Mesendoderm (in vitro differentiated cells): ENCODE data around the gene AKAP13.

ENCODE experiments used
- DNase-seq: peaks from one replicate; pipeline ENCODE4 v3.0.0; 2013
- H2AK5ac ChIP-seq: 2 replicates; pipeline ENCODE4 v1.6.1; 2013; ENCODE audit warnings: low read length, inconsistent platforms
- H2BK120ac ChIP-seq: 2 replicates; pipeline ENCODE4 v1.6.1; 2013; ENCODE audit warnings: low read depth, mild to moderate bottlenecking, low read length, moderate library complexity, mixed read lengths
- H2BK15ac ChIP-seq: replicated peaks from 2 replicates; pipeline ENCODE4 v1.6.1; 2013; ENCODE audit warnings: low read depth, mild to moderate bottlenecking, moderate library complexity
- H2BK5ac ChIP-seq: 2 replicates; pipeline ENCODE4 v1.6.1; 2013; ENCODE audit warnings: low read length, inconsistent platforms
- H3K18ac ChIP-seq: 2 replicates; pipeline ENCODE4 v1.6.1; 2013; ENCODE audit warnings: mild to moderate bottlenecking, low read length, mixed read lengths
- H3K23ac ChIP-seq: one replicate; pipeline ENCODE4 v1.6.1; 2013; ENCODE audit warnings: low read length
- H3K27ac ChIP-seq: 2 replicates; pipeline ENCODE4 v1.5.1; 2013; ENCODE audit warnings: low read depth, mild to moderate bottlenecking, inconsistent platforms, low read length, moderate library complexity
- H3K27me3 ChIP-seq: 2 replicates; pipeline ENCODE4 v1.6.1; 2013; ENCODE audit warnings: low read length, control low read depth, mild to moderate bottlenecking, inconsistent platforms; ENCODE audit not compliant: insufficient read depth, poor library complexity
- H3K36me3 ChIP-seq: 2 replicates; pipeline ENCODE4 v1.6.1; 2013; ENCODE audit warnings: low read length, inconsistent platforms; ENCODE audit not compliant: control insufficient read depth, insufficient read depth
- H3K4ac ChIP-seq: one replicate; pipeline ENCODE4 v1.6.1; 2013; ENCODE audit warnings: low read depth, mild to moderate bottlenecking, low read length, moderate library complexity
- H3K4me1 ChIP-seq: 2 replicates; pipeline ENCODE4 v1.6.1; 2013; ENCODE audit warnings: low read depth, low read length, inconsistent platforms; ENCODE audit not compliant: control insufficient read depth
- H3K4me2 ChIP-seq: 2 replicates; pipeline ENCODE4 v1.6.1; 2013; ENCODE audit warnings: low read length
- H3K4me3 ChIP-seq: 2 replicates; pipeline ENCODE4 v1.5.1; 2013; ENCODE audit warnings: mild to moderate bottlenecking, low read length
- H3K56ac ChIP-seq: one replicate; pipeline ENCODE4 v1.6.1; 2013; ENCODE audit warnings: low read length
- H3K79me1 ChIP-seq: 2 replicates; pipeline ENCODE4 v1.6.1; 2013; ENCODE audit warnings: low read length, inconsistent platforms
- H3K79me2 ChIP-seq: 2 replicates; pipeline ENCODE4 v1.6.1; 2013; ENCODE audit warnings: mild to moderate bottlenecking, low read length; ENCODE audit not compliant: control insufficient read depth, insufficient read depth
- H3K9ac ChIP-seq: 2 replicates; pipeline ENCODE4 v1.6.1; 2013; ENCODE audit warnings: low read length, inconsistent platforms
- H4K5ac ChIP-seq: one replicate; pipeline ENCODE4 v1.6.1; 2013; ENCODE audit warnings: low read length
- H4K8ac ChIP-seq: one replicate; pipeline ENCODE4 v1.6.1; 2013; ENCODE audit warnings: low read depth, mild to moderate bottlenecking, control low read depth, low read length, moderate library complexity
- WGBS: extraction: QIAGEN DNeasy Blood & Tissue Kit; methylation state at CpG from one replicate; pipeline ENCODE4 v1.1.7; 2013; ENCODE audit warnings: low lambda C conversion rate, missing lambda C conversion rate; ENCODE audit not compliant: insufficient coverage; ENCODE audit errors: extremely low coverage; 5-methylcytosine and 5-hydroxymethylcytosine counted together

Gene AKAP13

DNA sequence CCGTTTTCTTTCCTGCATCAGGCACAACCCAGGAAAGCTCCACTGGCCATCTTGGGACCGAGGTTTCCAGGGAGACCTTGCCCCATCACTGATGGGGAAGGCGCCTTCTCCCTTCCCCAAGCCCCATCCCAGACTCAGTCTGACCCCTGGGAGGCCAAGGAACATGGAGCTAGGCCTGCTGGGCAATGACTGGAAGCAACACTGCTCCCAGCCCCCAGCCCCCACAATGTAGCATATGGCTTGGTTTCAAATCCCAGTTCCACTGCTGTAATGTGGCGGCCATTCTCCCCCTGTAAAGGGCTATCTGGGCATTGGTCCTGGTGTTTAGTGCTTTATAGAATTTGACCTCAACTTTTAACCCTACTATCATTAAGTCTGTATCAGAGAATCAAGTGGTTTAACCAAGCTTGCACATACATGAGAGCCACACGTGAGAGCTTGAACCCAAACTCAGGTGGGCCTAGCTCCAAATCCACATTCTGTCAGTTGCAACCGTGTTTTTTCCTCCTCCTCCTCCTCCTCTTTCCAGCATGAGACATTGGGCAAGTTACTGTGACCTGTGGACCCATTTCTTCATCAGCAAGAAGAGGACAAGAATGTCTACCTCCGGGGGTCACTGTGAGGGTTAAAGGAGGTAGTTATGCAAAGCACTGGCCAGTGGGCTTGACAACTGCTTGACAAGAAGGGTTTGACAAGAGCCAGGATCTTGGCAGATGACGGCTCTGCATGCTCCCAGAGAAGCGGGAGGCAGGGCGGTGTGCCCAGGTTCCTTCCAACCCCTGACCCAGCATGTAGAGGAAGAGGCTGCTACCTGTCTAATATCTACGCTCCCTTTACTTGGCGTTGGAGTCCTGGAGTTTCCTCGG is 376.9 kb downstream of the AKAP13 start:
- no peak overlapping the region for H3K4ac ChIP-seq
- H3K18ac ChIP-seq: no peak overlapping the region
- H3K79me2 ChIP-seq: no peaks in the 10 kb centered on the region
- H3K9ac ChIP-seq: no peak overlapping the region
- H3K56ac ChIP-seq: no peak overlapping the region
- no peak overlapping the region for H4K5ac ChIP-seq
- no peaks in the 10 kb centered on the region for H3K79me1 ChIP-seq
- no peak overlapping the region for H3K4me3 ChIP-seq
- H2BK15ac ChIP-seq: no peak overlapping the region
- no peak overlapping the region for H3K27ac ChIP-seq
- no peak overlapping the region for H2AK5ac ChIP-seq
- no peaks in the 10 kb centered on the region for H3K4me1 ChIP-seq
- no peak overlapping the region for H4K8ac ChIP-seq
- no CpG with 5 or more reads among the region's 13 CpGs for WGBS
- H3K36me3 ChIP-seq: no peaks in the 10 kb centered on the region
- no peak overlapping the region for H2BK5ac ChIP-seq
- H3K23ac ChIP-seq: no peak overlapping the region
- no peak for DNase-seq
- no peak overlapping the region for H3K4me2 ChIP-seq
- H3K27me3 ChIP-seq: no peaks in the 10 kb centered on the region
- H2BK120ac ChIP-seq: no peak overlapping the region

DNA sequence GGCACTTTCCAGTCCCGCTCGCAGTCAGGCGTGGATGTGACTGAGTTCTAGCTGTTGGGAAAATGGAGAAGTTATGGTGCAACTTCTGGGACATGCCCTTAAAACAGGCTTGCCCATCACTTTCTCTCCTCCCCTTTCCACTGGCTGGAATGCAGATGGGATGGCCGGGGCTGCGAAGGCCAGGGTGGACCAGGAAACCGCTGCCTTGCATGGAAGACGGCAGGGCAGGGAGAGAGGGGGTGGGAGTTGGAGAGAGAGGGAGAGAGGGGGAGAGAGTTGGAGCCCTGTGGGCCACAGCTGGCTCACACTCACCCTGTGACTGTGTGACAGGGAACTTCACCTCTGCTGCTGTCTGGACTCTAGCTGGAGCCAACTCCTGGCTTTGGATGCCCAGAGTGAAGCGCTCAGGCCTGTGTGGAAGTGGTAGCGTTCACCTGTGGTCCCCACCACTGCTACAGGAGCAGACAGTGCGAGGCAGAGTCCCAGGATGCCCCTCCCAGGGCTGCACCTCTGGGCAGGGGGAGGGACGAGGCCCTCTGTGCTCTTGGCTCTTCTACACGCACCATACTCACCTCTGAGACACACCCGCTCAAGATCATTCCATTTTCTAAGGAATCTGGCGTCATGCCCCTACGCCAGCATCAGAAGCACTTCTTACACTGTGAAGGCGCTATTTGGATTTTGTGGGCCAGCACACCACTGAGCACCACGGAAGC is 377.7 kb downstream of the AKAP13 start:
- H3K9ac ChIP-seq: no peak overlapping the region
- DNase-seq: no peak
- H4K5ac ChIP-seq: no peak overlapping the region
- H3K4me3 ChIP-seq: no peak overlapping the region
- no peak overlapping the region for H3K4ac ChIP-seq
- H3K23ac ChIP-seq: no peak overlapping the region
- no peak overlapping the region for H4K8ac ChIP-seq
- H3K27ac ChIP-seq: no peak overlapping the region
- H3K4me1 ChIP-seq: no peaks in the 10 kb centered on the region
- no peak overlapping the region for H2AK5ac ChIP-seq
- no peak overlapping the region for H3K18ac ChIP-seq
- H2BK15ac ChIP-seq: no peak overlapping the region
- no peak overlapping the region for H2BK5ac ChIP-seq
- no peak overlapping the region for H2BK120ac ChIP-seq
- no CpG with 5 or more reads among the region's 17 CpGs for WGBS
- H3K4me2 ChIP-seq: no peak overlapping the region
- H3K27me3 ChIP-seq: no peaks in the 10 kb centered on the region
- no peaks in the 10 kb centered on the region for H3K79me2 ChIP-seq
- no peak overlapping the region for H3K56ac ChIP-seq
- no peaks in the 10 kb centered on the region for H3K36me3 ChIP-seq
- no peaks in the 10 kb centered on the region for H3K79me1 ChIP-seq

DNA sequence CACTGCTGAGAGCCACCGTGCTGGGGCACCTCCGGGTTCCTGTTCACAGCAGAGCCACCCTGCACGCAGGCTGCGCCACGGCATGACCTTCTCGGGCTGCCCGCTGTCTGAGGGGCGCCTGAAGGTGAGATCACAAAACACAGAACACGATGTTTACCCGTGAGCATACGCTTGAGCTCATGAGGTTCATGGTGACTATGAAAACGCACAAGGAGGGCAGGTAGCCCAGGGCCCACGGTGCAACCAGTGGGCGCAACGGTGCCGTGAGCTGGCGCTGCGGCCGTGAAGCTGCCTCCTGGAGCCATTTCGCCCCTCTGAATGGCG is 378.2 kb downstream of the AKAP13 start:
- Histone ChIP-seq H3K79me2 (no peaks in the 10 kb centered on the region), H3K56ac (no peak overlapping the region), H3K4me1 (no peaks in the 10 kb centered on the region), H2BK120ac (no peak overlapping the region), H3K36me3 (no peaks in the 10 kb centered on the region), H3K79me1 (no peaks in the 10 kb centered on the region), H2AK5ac (no peak overlapping the region), H3K18ac (no peak overlapping the region), H4K5ac (no peak overlapping the region), H3K9ac (no peak overlapping the region), H3K4ac (no peak overlapping the region), H2BK5ac (no peak overlapping the region), H3K23ac (no peak overlapping the region), H3K4me3 (no peak overlapping the region), H4K8ac (no peak overlapping the region), H2BK15ac (no peak overlapping the region), H3K27ac (no peak overlapping the region), H3K4me2 (no peak overlapping the region), H3K27me3 (no peaks in the 10 kb centered on the region)
- DNase-seq: no peak
- no CpG with 5 or more reads among the region's 21 CpGs for WGBS

DNA sequence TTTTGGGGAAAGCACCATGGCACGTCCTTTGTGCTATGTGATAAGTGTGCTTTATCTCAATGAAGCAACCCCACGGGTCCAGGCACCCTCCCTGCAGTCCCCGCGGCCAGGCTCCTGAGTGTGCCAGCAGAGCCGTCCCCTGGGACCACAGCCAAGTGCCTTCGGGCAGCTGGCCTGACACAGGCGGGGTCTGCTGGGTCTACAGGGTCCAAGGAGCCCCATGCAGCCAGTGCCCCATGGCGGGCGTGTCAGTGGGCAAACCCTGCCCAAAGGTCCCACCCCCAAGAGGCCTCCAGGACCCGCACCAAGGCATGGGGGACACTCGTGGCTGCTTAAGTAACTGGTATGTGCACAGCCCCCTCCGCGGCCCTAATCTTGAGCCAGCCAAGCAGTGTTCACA is 379.0 kb downstream of the AKAP13 start:
- Histone ChIP-seq H3K4me3 (no peak overlapping the region), H3K4me1 (no peaks in the 10 kb centered on the region), H3K27ac (no peak overlapping the region), H2BK120ac (no peak overlapping the region), H3K36me3 (no peaks in the 10 kb centered on the region), H2BK5ac (no peak overlapping the region), H3K79me2 (no peaks in the 10 kb centered on the region), H4K8ac (no peak overlapping the region), H3K23ac (no peak overlapping the region), H4K5ac (no peak overlapping the region), H3K27me3 (no peaks in the 10 kb centered on the region), H2BK15ac (no peak overlapping the region), H3K79me1 (peaks cover 2% of the 10 kb centered on the region), H3K56ac (no peak overlapping the region), H3K9ac (no peak overlapping the region), H3K4ac (no peak overlapping the region), H2AK5ac (no peak overlapping the region), H3K4me2 (no peak overlapping the region), H3K18ac (no peak overlapping the region)
- no CpG with 5 or more reads among the region's 13 CpGs for WGBS
- DNase-seq: no peak

DNA sequence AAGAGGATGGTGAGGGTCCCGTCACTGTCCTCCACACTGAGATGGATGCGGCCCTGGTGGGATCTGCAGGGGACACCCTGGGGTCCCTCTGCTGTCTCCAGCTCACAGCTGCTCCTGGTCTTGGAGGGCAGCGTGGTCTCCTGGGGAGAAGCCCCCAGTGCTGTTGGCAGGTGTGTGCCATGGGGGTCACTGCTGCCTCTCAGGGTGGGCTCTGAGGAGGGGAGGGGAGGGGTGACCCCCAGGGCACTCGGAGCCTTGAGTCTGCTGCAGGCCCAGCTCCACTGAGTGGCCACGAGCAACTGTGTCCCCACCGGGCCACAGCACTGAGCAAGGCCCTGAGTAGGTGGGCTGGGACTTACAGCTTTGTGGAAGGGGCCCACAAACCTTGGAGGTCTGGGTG is 379.6 kb downstream of the AKAP13 start:
- no peak overlapping the region for H4K5ac ChIP-seq
- no peak for DNase-seq
- no CpG with 5 or more reads among the region's 6 CpGs for WGBS

More for the DNA sequence above, 379.6 kb downstream of the AKAP13 start:
- no peak overlapping the region for H2BK15ac ChIP-seq
- H3K4me1 ChIP-seq: no peaks in the 10 kb centered on the region
- no peak overlapping the region for H3K4me2 ChIP-seq
- no peaks in the 10 kb centered on the region for H3K36me3 ChIP-seq
- H3K79me2 ChIP-seq: peaks cover 3% of the 10 kb centered on the region
- H3K79me1 ChIP-seq: peaks cover 7% of the 10 kb centered on the region
- H3K18ac ChIP-seq: no peak overlapping the region
- no peaks in the 10 kb centered on the region for H3K27me3 ChIP-seq
- H3K56ac ChIP-seq: no peak overlapping the region
- H3K23ac ChIP-seq: no peak overlapping the region
- H3K4me3 ChIP-seq: no peak overlapping the region
- H3K27ac ChIP-seq: no peak overlapping the region
- H3K9ac ChIP-seq: no peak overlapping the region
- no peak overlapping the region for H3K4ac ChIP-seq
- no peak overlapping the region for H2BK5ac ChIP-seq
- H2AK5ac ChIP-seq: no peak overlapping the region
- no peak overlapping the region for H2BK120ac ChIP-seq
- no peak overlapping the region for H4K8ac ChIP-seq
